SHP77 treated with DMSO at 0.1 percent for 48 hours (cell line): ENCODE measurements around the gene NFATC3.
"Not testable (repeated sequence)": the region's sequence is repeated elsewhere in the genome, so short reads cannot be mapped to it uniquely, and the experiment has no call there.

Source experiments
- DNase-seq: peaks from one replicate; lab custom pipeline; 2025; lab: John Stamatoyannopoulos, UW

Gene NFATC3

DNA sequence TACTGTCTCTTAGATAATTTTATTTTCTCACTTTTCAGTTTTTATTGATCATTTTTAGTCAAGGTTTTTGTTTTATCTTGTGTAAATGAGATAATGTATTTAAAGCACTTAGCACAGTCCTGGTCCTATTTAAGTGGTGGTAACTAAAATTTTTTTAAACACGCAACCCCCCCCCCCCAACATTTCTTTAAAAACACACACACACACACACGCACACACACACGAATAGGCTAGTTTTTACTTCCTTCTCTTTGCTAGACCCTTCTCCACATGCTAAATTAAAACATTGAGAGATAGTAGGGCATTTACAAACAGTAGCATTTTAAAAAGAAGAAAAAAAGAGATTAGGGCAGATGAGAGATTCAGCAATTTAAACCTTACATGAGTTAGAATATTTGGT is 5.0 kb downstream of the NFATC3 start:
- DNase-seq = no peak

GRCh38 chr16:68090533-68090932 is 5.4 kb downstream of the NFATC3 start:
- no peak for DNase-seq

DNA sequence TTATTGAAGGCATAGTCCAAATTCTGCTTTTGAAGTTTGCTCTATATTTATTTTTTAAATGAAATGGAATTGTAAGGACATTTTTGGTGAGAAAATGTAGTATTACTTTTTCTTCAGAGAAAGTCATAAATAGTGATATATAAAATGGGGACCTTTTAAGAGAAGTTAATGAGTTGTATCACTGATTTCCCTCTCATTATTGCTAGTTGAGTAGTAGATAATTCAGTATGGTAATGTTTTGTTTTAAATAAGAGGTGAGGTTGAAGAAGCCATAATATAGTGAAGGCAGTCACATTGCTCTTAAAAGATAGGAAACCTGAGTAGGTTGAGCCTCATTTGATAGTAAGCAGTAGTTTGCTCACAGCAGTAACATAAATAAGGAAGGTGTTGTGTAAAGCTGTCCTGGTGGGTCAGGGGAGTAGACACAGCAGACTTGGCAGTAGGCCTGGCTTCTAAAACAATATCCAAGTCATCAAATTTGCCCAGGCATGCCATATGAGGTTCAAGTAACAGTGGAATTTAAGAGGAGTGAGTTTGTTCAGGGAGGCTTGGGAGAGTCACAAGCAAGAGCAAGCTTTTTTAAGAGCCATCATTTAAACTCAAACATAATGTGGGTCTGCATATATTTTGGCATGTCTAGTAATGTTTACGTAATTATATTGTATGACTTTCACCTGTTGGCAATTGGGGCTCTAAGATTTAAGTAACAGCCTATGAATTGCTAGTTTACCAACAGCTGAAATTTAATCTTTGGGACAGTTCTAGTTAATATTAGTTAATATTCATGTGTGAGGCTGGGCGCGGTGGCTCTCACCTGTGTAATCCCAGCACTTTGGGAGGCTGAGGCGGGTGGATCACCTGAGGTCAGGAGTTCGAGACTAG is 6.5 kb downstream of the NFATC3 start:
- peak; percentile 45 for DNase-seq

- not testable (repeated sequence) for DNase-seq
These were observed 7.1 kb downstream of the NFATC3 start for GRCh38 chr16:68092275-68092674.

DNA sequence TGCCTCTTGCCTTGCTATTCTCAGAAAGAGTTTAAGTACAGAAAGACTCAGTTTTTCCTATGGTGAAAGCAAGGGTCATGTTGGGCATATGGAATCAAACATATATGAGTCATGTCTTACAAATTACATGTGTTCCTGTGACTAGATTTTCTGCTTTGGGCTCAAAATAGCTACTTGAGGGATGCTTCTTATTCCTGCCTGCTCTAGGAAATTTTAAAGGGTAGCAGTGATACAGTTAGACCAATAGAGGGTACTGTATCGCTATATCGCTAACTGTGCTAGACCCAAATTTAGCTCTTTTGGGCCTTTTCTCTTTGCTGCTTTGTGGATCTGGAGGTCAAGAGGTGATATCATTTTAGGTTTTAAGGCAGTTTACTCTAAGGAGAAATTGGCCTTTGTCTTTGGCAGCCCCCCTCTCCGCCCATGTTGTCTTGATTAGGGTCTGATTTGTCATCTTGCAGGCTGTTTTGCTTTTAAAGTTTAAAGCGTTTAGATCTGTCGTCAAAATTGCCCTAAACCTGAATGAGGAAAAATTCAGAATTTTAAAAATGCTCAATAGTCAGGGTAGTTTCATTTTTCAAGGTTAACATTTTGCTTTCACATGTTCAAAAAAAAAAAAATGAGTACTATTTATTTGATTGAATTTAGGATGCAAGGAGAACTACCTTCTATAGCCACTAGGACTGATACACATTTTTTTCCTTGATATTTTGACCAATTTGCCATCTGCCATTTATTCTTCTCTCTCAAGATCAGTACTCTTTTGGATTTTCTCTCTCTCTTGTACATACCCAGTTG is 8.8 kb downstream of the NFATC3 start:
- no peak for DNase-seq

- no peak for DNase-seq
These were observed 9.4 kb downstream of the NFATC3 start for GRCh38 chr16:68094614-68094934.

- no peak for DNase-seq
These were observed 11.3 kb downstream of the NFATC3 start for GRCh38 chr16:68096491-68096890.

DNA sequence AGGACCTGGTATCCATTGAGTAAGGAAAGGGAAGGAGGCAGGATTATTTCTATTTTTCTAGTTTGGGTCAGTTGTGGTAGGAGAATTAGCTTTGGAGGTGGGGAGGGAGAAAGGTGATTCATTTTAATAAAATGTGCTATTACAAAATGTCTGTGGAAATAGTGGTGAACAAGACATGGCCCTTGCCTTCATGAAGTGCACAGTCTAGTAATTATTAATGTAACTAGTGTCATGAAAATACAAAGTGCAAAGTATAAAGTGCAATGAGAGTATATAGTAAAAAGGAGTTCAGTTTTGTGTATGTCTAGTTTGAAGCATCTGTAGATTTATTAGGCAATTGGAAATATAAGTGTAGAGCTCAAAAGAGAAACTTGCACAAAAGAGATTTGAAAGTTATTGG is 11.9 kb downstream of the NFATC3 start:
- no peak for DNase-seq

- DNase-seq = no peak
These were observed 12.7 kb downstream of the NFATC3 start for GRCh38 chr16:68097895-68098294.

GRCh38 chr16:68100488-68100887 is 15.3 kb downstream of the NFATC3 start:
- DNase-seq = no peak

GRCh38 chr16:68105611-68106010 is 20.4 kb downstream of the NFATC3 start:
- DNase-seq = no peak

- not testable (repeated sequence) for DNase-seq
These were observed 22.2 kb downstream of the NFATC3 start for GRCh38 chr16:68107230-68107928.

DNA sequence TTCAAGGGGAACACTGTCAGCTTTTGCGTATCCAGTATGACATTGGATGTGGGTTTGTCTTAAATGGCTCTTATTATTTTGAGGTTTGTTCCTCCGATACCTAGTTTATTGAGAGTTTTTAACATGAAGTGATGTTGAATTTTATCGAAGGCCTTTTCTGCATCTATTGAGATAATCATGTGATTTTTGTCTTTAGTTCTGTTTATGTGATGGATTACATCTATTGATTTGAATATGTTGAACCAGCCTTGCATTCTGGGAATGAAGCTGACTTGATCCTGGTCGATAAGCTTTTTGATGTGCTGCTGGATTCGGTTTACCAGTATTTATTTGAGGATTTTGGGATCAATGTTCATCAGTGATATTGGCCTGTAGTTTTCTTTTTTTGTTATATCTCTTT is 24.0 kb downstream of the NFATC3 start:
- not testable (repeated sequence) for DNase-seq

DNA sequence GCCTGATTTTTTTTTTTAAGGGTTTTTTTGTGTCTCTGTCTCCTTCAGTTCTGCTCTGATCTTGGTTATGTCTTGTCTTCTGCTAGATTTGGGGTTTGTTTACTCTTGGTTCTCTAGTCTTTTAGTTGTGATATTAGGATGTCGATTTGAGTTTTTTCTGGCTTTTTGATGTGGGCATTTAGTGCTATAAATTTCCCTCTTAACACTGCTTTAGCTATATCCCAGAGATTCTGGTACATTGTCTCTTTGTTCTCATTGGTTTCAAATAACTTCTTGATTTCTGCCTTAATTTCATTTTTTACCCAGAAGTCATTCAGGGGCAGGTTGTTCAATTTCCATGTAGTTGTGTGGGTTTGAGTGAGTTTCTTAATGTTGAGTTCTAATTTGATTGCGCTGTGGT is 25.4 kb downstream of the NFATC3 start:
- not testable (repeated sequence) for DNase-seq

DNA sequence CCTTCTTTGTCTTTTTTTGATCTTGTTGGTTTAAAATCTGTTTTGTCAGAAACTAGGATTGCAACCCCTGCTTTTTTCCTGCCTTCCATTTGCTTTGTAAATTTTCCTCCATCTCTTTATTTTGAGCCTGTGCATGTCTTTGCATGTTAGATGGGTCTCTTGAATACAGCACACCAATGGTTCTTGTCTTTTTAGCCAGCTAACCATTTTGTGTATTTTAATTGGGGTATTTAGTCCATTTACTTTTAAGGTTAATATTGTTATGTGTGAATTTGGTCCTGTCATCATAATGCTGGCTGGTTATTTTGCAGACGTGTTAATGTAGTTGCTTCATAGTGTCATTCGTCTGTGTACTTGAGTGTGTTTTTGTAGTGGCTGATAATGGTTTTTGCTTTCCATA is 26.2 kb downstream of the NFATC3 start:
- DNase-seq = no peak

DNA sequence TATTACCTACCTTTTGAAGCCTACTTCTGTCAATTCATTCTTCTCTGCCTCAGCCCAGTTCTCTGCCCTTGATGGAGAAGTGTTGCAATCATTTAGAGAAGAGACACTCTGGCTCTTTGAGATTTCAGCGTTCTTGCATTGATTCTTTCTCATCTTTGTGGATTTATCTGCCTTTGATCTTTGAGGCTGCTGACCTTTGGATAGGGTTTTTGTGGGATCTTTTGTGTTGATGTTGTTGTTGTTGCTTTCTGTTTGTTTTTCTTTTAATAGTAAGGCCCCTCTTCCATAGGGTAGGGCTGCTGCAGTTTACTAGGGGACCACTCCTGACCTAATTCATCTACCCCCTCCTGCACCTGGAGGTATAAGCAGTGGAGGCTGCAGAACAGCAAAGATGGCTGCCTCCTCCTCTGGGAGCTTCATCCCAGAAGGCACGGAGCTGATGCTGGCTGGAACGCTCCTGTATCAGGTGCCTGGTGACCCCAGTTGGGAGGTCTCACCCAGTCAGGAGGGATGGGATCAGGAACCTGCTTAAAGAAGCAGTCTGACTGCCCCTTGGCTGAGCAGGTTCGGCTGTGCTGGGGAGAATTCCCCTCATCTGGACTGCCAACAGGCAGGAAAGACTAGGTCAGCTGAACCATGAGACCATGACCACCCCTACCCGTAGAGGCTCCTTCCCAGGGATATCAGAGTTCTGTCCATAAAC is 28.0 kb downstream of the NFATC3 start:
- no peak for DNase-seq

- no peak for DNase-seq
These were observed 28.6 kb downstream of the NFATC3 start for GRCh38 chr16:68113765-68114240.

DNA sequence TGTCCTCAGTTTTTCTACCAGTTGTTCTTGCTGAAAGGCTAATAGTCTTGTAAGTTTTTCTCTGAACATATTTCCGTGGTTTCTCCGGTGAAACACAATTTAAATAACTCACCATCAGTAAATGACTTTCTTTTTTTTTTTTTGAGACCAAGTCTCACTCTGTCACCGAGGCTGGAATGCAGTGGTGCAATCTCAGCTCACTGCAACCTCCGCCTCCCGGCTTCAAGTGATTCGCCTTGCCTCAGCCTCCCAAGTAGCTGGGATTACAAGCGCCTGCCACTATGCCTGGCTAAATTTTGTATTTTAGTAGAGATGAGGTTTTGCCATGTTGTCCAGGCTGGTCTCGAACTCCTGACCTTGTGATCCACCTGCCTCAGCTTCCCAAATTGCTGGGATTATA is 29.8 kb downstream of the NFATC3 start:
- not testable (repeated sequence) for DNase-seq

DNA sequence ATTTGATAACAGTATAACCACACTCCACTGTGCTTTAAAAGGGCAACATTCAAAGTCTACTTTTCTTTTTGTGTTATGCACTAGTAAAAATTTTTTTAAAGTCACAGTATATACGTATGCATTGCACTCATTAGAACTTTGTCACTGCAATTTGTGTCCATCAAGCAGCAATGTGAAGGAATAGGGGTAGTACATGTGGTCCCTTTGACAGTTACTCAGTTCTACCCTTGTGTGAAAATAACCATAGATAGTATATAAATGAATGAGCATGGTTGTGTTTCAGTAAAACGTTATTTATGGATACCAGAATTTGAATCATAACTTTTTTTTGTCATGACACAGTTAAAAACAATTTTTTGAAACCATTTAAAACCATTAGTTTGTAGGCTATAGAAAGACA is 30.7 kb downstream of the NFATC3 start:
- DNase-seq = no peak

DNA sequence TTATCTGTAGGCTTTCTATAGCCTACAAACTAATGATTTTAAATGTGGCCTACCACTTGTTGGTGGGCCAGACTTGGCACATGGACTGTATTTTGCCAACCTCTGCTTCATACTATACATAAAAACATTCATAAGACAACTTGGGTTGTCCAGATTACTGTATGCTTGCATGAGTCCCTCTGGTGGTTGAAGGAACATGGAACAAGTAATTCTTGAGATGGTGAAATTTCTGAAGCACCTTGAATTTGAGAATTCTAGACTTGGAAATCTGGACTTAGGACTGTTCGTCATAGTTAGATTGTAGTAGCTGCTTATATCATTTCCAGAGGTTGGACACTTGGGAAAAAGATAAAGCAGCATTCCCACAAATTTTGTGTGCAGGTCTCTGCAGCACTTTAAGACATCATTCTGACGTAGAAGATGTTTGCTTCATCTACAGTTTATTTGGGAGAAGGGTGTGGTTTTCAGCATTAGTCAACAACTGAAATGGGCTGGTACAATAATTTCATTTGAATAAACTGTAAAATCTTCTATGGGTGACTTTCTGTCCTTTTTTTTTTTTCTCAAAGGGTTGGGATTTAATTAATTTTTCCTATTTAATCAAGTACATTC is 31.2 kb downstream of the NFATC3 start:
- DNase-seq = no peak

DNA sequence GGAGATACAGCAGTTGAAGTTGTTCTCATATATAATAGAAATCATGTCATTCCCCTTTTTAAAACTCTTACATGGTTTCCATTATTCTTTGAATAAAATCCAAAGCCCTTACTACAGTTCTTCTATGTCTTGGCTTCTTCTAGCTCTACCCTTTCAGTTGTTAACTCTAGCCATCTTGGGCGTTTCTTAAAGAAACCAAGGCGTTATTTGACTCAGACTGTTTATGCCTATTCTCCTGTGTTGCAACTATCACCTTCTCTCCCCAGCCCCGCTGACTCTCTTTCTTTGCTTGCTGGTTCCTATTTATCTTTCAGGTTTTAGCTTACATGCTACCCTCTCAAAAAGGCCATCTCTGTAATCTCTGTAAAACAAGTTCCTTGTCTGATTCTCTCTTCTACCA is 32.7 kb downstream of the NFATC3 start:
- no peak for DNase-seq
